ENCODE results near the gene MGAT2.
"Not testable (repeated sequence)": the region's sequence is repeated elsewhere in the genome, so short reads cannot be mapped to it uniquely, and the experiment has no call there.

DNA sequence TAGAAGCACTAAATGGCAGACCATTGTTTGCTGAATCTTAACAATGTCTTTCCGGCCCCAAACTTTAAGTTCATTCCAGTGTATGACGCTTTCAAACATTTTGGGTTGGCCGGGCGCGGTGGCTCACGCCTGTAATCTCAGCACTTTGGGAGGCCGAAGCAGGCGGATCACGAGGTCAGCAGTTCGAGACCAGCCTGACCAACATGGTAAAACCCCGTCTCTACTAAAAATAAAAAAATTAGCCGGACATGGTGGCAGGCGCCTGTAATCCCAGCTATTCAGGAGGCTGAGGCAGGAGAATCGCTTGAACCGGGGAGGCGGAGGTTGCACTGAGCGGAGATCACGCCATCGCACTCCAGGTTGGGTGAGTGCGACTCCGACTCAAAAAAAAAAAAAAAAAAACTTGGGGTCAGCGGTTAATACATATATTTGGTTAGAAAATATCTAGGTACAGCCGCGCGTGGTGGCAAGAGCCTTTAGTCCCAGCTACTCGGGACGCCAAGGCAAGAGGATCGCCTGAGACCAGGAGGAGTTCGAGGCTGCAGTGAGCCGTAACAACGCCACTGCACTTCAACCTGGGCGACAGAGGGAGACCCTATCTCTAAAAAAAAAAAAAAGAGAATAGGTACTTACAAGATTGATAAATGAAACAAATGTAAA lies 35.5 kb upstream of the MGAT2 start:
- TF ChIP-seq CEBPB (tag; IDR thresholded peaks at IDR 0.05); NFIC (IDR thresholded peaks at IDR 0.05); JUN (IDR thresholded peaks at IDR 0.05; ENCODE audit: borderline replicate concordance, low read depth, low read length); JUN (CRISPR knock-in tag; IDR thresholded peaks at IDR 0.05; ENCODE audit: borderline replicate concordance); ZBTB8A (IDR thresholded peaks at IDR 0.05; ENCODE audit: partially characterized antibody); SPI1 (IDR thresholded peaks at IDR 0.05; ENCODE audit: borderline replicate concordance, low read depth, low read length): not testable (repeated sequence)
- TF ChIP-seq, protein P1, sequence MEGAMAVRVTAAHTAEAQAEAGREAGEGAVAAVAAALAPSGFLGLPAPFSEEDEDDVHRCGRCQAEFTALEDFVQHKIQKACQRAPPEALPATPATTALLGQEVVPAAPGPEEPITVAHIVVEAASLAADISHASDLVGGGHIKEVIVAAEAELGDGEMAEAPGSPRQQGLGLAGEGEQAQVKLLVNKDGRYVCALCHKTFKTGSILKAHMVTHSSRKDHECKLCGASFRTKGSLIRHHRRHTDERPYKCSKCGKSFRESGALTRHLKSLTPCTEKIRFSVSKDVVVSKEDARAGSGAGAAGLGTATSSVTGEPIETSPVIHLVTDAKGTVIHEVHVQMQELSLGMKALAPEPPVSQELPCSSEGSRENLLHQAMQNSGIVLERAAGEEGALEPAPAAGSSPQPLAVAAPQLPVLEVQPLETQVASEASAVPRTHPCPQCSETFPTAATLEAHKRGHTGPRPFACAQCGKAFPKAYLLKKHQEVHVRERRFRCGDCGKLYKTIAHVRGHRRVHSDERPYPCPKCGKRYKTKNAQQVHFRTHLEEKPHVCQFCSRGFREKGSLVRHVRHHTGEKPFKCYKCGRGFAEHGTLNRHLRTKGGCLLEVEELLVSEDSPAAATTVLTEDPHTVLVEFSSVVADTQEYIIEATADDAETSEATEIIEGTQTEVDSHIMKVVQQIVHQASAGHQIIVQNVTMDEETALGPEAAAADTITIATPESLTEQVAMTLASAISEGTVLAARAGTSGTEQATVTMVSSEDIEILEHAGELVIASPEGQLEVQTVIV (CRISPR knock-in tag; IDR thresholded peaks at IDR 0.05; ENCODE audit: borderline replicate concordance): not testable (repeated sequence)

Measured in K562 (cell line).